GM23248 (cell line): ENCODE measurements around the gene TENM4.

Experiments
- EZH2 ChIP-seq: fragments of 200-600 bp; sonication (generic); IDR thresholded peaks from 2 replicates; pipeline ENCODE4 v1.6.1; 2018; ENCODE audit warnings: antibody characterized with exemption, mild to moderate bottlenecking; ENCODE audit not compliant: insufficient read depth, poor library complexity, severe bottlenecking
- EZH2phosphoT487 ChIP-seq: fragments of 200-600 bp; sonication (generic); IDR thresholded peaks from 2 replicates; pipeline ENCODE4 v1.6.1; 2018; ENCODE audit warnings: antibody characterized with exemption, moderate library complexity, mild to moderate bottlenecking, low read depth; ENCODE audit not compliant: insufficient read depth

- no peak for TF ChIP-seq EZH2
- no peak for TF ChIP-seq EZH2phosphoT487
Observed at GRCh38 chr11:79436919-79437277, 3.9 kb downstream of the TENM4 start.
